Articular chondrocyte of knee joint (primary cell): ENCODE measurements around the gene ZNF101. TPM values are rescaled to one million over a fixed set of nuclear protein-coding genes. Genes with fewer than 3 reads are reported as not detected.

Source experiments
- small RNA-seq: library from RNA; depleted of rRNA; stranded (forward); fragments of <200 nt; gene quantifications from one replicate; pipeline ENCODE3, GENCODE V24; 2012
- total RNA-seq: library from RNA; depleted of rRNA; stranded (reverse); fragments of >200 nt; gene quantifications from 2 replicates; pipeline ENCODE4 v1.2.3, GENCODE V29; 2012

Gene ZNF101
- total RNA-seq = 9.6 and 10.1 TPM in 2 replicates

DNA sequence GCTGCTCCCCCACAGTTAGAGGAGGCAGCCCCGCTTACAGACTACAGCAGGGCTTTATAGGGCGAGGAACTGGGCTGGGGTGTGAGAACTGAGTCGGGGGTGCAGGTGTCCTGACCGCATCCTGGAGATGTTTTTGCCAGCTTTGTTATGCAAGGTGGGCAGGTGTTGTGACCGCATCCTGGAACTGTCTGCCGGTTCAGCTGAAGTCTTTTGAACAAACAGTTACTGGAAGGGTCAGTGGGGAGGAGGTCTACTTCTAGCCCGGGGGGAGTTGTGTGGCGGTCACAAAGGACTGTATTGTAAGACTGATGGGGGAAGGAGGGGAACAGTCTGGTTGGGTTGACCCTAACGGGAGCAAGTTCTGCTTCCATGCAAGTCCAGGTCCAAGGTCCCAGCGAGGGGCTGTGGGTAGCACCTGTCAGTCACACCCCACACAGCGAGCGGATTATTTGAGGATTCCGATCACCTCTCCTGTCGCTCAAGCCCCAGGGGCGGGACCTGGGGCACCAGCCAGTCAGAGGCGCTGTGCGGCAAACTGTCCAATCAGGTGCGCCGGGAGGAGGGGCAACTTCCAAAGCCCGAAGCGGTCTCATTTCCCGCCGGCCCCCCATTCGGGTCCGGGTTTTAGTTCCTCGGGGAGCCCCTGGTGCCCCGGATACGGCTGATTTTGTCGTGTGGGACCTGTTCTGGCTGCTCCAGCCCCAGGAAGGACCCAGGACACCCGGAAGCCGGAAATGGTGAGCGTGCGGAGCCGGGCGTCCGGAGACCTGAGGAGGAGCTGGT lies at the start of gene ZNF101:
Gene ZNF101, plus strand, starts transcription at position 610 of the 783 bp plus-strand sequence. Its CDS starts 125 bp downstream, at position 735.

DNA sequence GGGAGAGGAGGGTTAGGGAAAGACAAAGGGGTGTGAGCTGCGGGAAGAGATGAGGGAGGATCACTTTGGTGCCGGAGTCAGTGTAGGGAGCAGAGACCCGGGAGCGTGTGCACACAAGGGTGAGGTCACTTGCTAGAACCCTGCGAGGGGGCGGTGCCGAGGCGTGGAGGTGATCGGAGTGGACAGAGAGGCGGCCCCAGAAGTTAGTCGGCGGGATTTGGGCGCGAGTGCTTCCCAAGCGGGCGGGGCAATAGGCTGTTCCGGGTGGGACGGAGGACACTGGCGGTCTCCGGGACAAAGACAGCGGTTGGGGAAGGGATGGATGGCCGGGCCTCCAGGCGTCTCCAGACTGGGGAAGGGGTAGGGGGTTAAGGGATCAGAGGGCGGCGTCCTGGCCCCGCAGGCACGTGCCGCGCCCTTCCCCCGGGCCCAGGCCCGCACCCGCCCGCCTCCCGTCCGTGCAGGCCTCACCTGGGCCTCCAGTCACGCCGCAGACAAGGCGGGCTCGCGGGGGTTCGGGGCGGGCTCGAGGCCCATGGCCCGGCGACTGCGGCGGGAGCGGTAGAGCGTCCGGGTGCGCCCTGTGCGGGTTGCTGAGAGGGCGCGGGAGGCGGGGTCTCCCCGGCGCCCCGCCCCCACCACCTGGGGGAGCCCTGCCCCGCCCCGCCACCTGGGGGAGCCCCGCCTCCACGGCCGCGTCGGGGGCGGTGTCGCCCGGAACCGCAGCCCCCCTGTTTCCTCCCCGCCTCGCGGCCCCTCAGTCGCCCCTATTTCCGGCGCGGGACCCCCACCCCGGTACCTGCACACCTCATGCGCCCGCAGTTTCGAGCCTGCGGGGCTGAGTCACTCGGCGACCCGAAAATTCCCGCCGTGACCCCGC lies 40.8 kb upstream of the ZNF101 start, which contains the start of gene LPAR2:
Gene LPAR2, minus strand, starts transcription at position 600 of the 880 bp plus-strand sequence. CDS start 945 bp downstream, outside the sequence.

DNA sequence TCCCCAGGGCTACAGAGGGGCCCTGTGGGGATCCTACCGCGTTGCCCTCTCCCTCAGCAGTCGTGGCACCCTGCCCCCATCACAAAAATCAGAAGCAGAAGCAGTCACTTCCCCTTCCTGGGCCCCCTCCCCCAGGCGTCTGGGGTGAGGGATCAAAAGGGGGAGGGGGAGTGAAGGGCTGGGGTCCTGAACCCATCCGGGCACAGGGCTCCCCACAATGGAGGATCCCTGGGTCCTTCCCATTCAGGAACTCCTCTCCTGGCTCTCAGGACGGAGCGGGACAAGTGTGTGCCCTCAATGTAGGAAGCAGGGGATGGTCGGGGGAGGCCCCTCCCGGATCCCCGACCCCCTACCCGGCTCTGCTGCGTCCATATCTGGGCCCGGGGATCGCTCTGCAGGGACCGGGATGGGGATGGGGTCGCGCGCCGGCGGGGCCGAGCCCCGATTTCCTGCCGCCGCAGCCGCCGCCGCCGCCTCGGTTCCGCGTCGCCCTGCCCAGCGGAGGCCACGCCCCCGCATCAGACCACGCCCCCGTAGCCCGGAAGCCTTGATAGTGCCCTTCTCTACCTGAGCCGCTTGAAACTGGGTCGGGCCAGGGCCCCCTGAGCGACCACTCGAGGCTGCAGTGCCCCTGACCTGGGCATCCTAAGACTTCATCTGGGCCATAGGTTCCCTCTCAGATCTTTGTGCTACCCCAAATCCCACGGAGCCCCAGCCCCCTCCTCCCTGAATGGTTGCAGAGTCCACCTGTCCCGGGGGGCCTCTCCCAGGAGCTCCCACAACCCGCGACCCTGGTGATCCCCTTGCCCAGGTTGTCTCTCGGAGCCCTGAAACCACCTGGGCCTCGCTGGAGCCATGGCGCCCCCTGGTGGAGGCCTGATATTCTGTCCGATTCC lies 25.2 kb upstream of the ZNF101 start, which contains the start of gene GMIP:
Gene GMIP, minus strand, starts transcription at position 500 of the 896 bp plus-strand sequence. Its CDS starts 128 bp downstream, at position 372.

DNA sequence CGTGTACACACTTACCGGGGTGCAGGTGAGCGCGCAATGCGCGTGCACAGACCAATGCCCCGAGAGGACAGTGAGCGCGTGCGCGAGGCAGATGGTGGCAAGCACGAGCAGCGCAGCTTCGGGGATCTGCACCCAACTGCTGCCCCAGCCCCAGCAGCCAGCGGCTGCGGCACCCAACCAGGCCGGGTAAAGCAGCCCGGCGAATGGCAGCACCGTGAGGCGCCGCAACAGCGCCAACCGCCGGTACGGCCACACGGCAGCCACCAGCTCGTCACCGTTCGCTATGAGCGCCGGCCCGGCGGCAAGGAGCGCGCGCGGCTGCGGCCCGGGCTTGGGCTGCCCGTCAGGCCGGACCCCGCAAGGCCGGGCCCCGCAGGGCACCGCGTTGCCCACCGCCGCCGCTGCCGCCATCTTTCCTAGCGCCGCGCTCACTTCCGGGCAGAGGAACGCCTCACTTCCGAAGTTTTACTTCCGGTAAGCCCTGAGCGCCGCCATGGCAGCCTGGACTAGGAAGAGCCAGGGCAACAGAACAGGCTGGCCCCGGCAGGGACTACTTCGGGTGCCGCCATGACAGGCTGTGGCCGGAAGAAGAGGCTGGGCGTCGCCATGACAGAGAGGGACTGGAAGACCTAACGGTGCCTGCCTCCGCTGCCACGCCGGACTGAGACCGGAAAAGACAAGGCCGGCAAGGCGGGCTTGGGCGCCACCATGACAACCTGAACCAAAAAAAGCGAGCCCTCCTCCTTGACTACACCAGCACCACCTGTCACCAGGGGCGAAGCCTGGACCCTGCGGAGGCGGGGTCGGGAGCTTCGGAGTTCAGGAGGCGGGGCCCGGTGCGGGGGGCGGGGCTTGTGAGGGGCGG lies 5.2 kb upstream of the ZNF101 start, which contains the start of gene ATP13A1:
Gene ATP13A1, minus strand, starts transcription at position 421 of the 865 bp plus-strand sequence. Its CDS starts 10 bp downstream, at position 411.

DNA sequence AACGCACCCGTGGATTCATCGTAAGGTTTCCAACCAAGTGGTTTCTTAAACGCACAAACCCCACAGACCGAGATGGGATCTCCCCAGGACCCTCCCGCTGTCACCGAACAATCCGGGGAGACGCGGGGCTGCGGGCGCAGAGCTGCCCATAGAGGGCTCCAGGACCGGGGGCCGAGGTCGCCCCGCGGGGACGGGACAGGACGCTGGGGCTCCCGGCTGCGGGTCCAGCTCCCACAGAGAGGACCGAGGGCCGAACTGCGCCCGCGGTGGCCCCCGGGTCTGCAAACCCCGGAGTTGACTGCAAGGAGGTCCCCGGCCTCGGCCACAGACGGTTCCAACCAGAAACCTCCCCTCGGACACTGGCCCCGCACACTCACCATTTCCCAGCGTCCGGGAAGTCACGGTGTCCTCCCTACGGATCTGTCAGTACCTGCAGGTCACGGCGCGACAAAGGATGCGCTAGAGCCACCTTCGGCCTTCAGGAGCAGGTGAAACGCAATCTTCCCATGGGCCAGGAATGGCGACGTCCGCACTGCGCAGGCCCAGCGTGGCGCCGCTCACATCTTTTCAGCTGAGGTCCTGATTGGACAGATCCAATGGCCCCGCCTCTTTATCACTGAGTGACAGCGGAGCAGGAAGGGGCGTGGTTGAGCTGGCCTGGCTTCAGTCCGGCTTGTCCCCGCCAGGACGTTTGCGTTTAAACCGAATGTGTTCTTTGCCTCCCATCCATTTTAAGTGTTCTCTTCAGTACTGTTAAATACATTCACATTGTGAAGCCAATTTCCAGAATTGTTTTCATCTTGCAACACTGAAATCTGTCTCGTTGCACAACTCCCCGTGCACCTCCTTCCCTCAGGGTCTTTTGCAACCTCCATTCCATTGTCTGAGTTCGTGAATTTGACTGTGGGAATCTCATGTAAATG lies 64.2 kb downstream of the ZNF101 start, which contains the start of gene ZNF14:
Gene ZNF14, minus strand, starts transcription at position 534 of the 923 bp plus-strand sequence. Its CDS starts 154 bp downstream, at position 380.

Small RNAs within 50 kb of the gene (small RNA-seq; reads per million reads assigned to genes)
- not detected for gene AC011458.2

Other genes starting within 250 kb of the ZNF101 start
- 1.1 and 1.2 TPM in 2 replicates for gene TSSK6, start 153.3 kb upstream of the ZNF101 start, total RNA-seq
- gene NDUFA13, start 152.6 kb upstream of the ZNF101 start, total RNA-seq = 127 and 221 TPM in 2 replicates
- 0.54 and 0.65 TPM in 2 replicates for gene YJEFN3, start 139.9 kb upstream of the ZNF101 start, total RNA-seq
- gene CILP2, start 130.6 kb upstream of the ZNF101 start, total RNA-seq = 0.65 and 0.91 TPM in 2 replicates
- 1.6 and 2.6 TPM in 2 replicates for gene PBX4, start 50.2 kb upstream of the ZNF101 start, total RNA-seq
- 0.78 and 1.5 TPM in 2 replicates for gene LPAR2, start 40.6 kb upstream of the ZNF101 start, total RNA-seq
- 2.5 and 5.6 TPM in 2 replicates for gene GMIP, start 25.2 kb upstream of the ZNF101 start, total RNA-seq
- 32.0 and 33.2 TPM in 2 replicates for gene ATP13A1, start 5.2 kb upstream of the ZNF101 start, total RNA-seq
- gene ZNF14, start 64.3 kb downstream of the ZNF101 start, total RNA-seq = 7.8 and 10.5 TPM in 2 replicates
- gene ZNF506, start 152.9 kb downstream of the ZNF101 start, total RNA-seq = 18.2 and 33.1 TPM in 2 replicates
- 5.5 and 8.4 TPM in 2 replicates for gene ZNF253, start 197.0 kb downstream of the ZNF101 start, total RNA-seq
- gene ZNF93, start 232.1 kb downstream of the ZNF101 start, total RNA-seq = 3.5 and 7.2 TPM in 2 replicates